HG03442 (cell line): ENCODE results near the gene PRIM2.
A peak's percentile ranks its signal among the peaks of the same experiment; 100 is the strongest.
"Not testable (repeated sequence)": the region's sequence is repeated elsewhere in the genome, so short reads cannot be mapped to it uniquely, and the experiment has no call there.

Experiments used
- ATAC-seq: cut with Tn5 transposase; IDR thresholded peaks from one replicate; pipeline ENCODE4 v1.9.1; 2021; ENCODE audit warnings: mild to moderate bottlenecking, moderate library complexity; ENCODE audit not compliant: unreplicated experiment

Gene PRIM2

DNA sequence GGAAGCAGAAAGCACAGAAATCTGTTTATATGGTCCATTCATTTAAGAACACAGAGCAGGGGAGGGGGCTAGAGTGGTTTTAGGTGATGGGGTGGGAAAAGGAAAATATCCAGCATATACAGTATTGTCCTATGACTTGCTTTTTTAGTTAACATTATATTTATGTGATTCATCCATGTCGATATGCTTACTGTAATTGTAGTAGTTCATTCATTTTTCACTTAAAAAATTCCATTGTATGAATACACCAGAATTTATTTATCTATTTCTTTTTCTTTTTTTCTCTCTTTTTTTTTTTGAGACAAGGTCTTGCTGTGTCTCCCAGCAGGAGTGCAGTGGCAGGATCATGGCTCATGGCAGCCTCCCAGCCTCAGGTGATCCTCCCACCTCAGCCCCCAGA, 9.6 kb upstream of the PRIM2 start:
- ATAC-seq = no peak

DNA sequence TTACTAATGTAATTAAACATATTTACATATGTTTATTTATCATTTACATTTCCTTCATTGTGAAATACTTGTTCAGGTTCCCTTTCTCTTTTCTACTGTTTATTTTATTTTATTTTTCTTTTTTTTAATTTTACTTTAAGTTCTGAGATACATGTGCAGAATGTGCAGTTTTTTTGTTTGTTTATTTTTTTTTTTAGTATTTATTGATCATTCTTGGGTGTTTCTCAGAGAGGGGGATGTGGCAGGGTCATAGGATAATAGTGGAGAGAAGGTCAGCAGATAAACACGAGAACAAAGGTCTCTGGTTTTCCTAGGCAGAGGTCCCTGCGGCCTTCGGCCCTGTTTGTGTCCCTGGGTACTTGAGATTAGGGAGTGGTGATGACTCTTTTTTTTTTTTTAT, 8.7 kb upstream of the PRIM2 start:
- not testable (repeated sequence) for ATAC-seq

GRCh38 chr6:57310095-57310816, 7.2 kb upstream of the PRIM2 start:
- not testable (repeated sequence) for ATAC-seq

DNA sequence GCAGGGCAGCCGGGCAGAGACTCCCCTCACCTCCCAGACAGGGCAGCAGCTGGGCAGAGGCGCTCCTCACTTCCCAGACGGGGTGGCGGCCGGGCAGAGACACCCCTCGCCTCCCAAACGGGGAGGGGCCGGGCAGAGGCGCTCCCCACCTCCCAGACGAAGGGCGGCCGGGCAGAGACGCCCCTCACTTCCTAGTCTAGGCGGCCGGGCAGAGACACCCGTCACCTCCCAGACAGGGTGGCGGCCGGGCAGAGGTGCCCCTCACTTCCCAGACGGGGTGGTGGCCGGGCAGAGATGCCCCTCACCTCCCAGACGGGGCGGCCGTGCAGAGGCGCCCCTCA, 6.6 kb upstream of the PRIM2 start:
- ATAC-seq = no peak

DNA sequence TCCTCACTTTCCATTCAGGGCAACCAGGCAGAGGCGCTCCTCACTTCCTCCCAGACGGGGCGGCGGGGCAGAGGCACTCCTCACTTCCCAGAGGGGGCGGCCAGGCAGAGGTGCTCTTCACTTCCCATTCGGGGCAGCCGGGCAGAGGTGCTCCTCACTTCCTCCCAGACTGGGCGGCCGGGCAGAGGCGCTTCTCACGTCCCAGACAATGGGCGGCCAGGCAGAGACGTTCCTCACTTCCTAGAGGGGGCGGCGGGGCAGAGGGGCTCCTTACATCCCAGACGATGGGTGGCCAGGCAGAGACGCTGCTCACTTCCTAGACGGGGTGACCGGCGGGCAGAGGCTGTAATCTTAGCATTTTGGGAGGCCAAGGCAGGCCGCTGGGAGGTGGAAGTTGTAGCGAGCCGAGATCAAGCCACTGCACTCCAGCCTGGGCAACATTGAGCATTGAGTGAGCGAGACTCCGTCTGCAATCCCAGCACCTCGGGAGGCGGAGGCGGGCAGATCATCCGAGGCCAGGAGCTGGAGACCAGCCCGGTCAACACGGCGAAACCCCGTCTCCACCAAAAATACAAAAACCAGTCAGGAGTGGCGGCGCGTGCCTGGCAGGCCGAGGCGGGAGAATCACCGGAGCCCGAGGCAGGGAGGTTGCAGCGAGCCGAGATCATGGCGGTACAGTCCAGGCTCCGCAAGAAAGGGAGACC, 6.0 kb upstream of the PRIM2 start:
- ATAC-seq = not testable (repeated sequence)

- no peak for ATAC-seq
Observed at GRCh38 chr6:57312004-57312345, 5.5 kb upstream of the PRIM2 start.

DNA sequence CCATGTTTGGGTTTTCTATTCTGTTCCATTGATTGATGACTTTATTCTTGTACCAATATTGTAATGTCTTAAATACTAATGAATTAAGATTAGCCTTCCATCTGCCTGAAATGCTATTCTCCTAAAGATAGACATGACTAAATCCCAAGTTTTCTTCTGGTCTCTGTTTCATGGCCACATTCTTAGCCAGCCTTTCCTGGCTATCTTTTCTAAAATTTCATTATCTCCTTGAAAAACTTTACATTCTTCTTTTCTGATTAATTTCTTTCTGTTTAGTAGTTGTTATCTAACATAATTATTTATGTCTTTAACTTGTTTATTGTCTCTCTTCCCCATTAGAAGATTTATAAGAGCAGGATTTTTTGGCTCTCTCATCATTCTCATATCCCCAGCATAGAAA, 4.4 kb upstream of the PRIM2 start:
- ATAC-seq = no peak

DNA sequence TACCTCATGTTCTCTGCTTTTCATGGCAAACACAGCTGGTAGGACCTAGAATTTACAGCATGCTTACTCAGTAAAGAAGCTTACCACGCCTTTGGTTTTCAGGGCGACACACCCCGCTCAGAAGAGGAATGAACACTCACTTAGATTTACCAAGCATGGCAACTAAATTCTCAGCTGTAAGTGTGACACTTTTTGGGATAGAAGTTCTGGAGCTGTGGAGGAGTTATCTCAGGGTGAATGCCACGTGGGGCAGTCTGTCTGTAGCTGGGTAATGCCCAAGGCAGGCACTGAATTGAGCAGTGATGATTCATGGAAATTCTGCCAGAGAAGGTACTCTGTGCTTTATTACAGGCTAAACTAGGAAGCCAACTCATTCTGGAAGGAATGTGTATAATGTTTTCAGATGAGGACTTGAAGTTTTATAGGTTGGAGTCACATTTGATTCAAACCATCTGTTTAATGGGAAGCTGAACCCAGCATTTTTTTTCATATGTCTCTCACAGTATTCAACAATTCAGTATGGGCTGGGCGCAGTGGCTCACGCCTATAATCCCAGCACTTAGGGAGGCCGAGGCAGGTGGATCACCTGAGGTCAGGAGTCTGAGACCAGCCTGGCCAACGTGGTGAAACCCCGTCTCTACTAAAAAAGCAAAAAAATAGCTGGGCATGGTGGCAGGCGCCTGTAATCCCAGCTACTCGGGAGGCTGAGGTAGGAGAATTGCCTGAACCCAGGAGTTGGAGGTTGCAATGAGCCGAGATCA, 3.5 kb upstream of the PRIM2 start:
- ATAC-seq = no peak

DNA sequence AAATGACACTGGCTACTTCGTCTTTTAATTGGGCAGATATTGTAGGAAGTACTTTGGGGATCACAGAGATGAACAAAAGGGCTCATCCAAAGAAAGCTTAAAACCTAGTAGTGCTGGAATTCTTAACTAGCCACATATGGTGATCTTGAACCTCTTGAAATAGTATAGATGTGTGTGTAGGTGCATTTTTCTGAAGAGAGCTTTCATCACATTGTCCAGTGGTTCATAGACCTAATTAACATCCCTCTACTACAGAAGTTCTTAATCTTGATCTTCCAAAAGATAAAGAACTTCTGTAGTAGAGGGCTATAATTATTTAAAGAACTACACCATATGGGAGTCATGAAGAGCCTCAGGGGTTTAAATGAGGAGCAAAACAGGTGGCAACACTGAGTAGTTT, 2.3 kb upstream of the PRIM2 start:
- ATAC-seq = no peak

GRCh38 chr6:57315851-57316250, 1.6 kb upstream of the PRIM2 start:
- ATAC-seq = no peak

GRCh38 chr6:57316581-57317059, 810 bp upstream of the PRIM2 start:
- ATAC-seq = peak; percentile 92

DNA sequence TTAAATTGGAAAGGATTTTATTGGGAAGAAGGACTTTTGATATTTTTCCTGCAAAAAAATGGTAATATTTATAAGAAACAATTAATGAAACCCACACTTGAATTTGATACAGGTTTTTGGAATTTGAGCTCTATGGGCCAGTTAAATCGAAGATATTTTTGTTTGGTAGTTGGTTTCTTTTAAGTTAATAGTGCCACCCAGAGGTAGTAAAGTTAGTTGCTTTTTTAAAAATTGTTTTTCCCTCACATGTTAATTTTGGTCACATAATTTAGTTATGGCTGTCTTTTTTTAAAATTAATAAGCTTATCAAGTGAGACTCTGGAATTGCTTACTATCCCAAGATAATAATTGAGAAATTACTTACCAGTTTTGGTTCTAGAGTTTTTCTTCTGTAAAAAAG, 7.1 kb downstream of the PRIM2 start:
- ATAC-seq = no peak

- no peak for ATAC-seq
Observed at GRCh38 chr6:57327311-57327710, 9.9 kb downstream of the PRIM2 start.

DNA sequence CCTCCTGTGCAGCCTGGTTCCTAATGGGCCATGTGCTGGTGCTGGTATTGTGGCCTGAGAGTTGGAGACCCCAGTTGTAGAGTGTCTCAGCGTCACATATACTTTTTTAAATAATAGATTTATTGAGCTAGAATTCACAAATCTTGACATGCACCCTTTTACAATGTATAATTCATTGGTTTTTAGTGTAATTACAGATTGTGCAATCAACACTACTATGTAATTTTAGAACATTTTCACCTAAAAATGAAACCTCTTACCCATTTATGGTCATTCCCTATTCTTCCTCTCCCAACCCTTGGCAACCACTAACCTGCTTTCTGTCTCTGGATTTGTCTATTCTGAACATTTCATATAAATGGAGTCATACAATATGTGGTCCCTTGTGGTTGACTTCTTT, 10.6 kb downstream of the PRIM2 start:
- ATAC-seq = no peak

DNA sequence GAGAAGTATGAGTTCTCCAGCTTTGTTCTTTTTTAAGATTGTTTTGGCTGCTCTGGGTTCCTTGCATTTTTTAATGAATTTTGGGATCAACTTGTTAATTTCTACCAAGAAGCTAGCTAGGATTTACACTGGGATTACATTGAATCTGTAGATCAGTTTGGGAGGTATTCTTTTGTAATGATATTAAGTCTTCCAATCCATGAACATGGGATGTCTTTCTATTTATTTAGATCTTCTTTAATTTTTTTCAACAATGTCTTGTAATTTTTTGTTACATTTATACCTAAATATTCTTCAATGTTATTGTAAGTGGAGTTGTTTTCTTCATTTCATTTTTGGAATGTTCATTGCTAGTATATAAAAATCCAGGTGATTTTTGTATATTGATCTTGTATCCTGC, 12.5 kb downstream of the PRIM2 start:
- ATAC-seq = no peak

DNA sequence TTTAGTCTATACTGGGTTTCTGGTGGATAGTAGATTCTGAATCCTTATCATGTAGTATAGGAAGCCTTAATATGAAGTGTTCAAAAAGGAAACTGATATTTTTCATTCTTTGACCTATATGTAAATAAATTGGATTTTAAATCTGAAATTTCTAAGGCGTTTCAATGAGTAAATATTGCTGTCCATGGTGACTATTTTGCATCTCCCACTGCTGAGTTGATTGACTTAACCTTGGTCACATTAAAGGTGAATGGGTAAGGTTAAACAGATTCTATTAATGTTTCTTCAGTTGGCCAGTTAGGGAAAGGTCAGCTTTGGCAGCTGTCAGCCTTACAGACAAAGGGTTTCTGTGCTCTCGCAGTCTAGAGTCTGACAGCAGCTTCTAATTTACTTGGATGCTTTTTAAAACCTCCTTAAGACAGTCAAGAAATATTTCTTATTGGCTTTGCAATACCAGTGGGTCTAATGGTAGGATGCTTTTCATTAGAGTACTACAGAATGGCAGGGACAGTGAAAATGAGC, 24.8 kb downstream of the PRIM2 start:
- ATAC-seq = no peak

- not testable (repeated sequence) for ATAC-seq
Observed at GRCh38 chr6:57343342-57343741, 25.9 kb downstream of the PRIM2 start.

GRCh38 chr6:57346715-57347114, 29.3 kb downstream of the PRIM2 start:
- not testable (repeated sequence) for ATAC-seq

GRCh38 chr6:57347597-57347996, 30.2 kb downstream of the PRIM2 start:
- not testable (repeated sequence) for ATAC-seq

DNA sequence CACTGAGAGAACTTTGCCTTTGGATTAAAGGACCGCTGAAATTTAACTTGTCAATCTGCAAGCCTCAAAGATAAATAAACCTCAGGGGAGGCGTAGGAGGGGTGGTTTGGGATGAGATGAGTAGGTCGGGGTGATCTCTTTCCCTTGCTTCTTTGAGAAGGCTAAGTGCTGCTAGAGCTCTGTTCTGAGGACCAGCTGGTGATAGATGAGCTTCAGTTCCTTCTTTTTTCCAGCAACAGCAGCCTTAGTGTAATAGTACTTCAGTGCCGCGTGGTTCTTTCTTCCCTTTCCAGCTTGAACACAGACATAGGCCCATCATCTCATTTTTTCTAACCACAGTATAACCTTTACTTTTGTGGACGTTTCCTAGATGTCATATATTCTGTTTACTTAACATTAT, 33.0 kb downstream of the PRIM2 start:
- peak; percentile 81 for ATAC-seq

GRCh38 chr6:57352596-57352995, 35.2 kb downstream of the PRIM2 start:
- ATAC-seq = not testable (repeated sequence)

GRCh38 chr6:57358319-57358718, 40.9 kb downstream of the PRIM2 start:
- not testable (repeated sequence) for ATAC-seq
